Suprapubic skin (tissue), 4 donors: ENCODE data around the gene TRIL. TPM values are rescaled to one million over a fixed set of nuclear protein-coding genes. Genes with fewer than 3 reads are reported as not detected.

ENCODE experiments used
- DNase-seq, 2 donors: peaks; one replicate each; pipeline ENCODE4 v3.0.0-alpha.2; 2019; ENCODE audit warnings: low spot score in 2 of 2
- H3K27ac ChIP-seq: fragments of 200-600 bp; sonication (generic); one replicate; pipeline ENCODE4 v1.5.1; 2019
- H3K27me3 ChIP-seq: fragments of 200-600 bp; sonication (generic); one replicate; pipeline ENCODE4 v1.5.1; 2019
- H3K36me3 ChIP-seq: fragments of 200-600 bp; sonication (generic); one replicate; pipeline ENCODE4 v1.5.1; 2019
- H3K4me1 ChIP-seq: fragments of 200-600 bp; sonication (generic); one replicate; pipeline ENCODE4 v1.5.1; 2019
- H3K4me3 ChIP-seq: fragments of 200-600 bp; sonication (generic); one replicate; pipeline ENCODE4 v1.5.1; 2019; ENCODE audit warnings: mild to moderate bottlenecking
- H3K9me3 ChIP-seq: fragments of 200-600 bp; sonication (generic); one replicate; pipeline ENCODE4 v1.5.1; 2019
- EP300 ChIP-seq: sonication (generic); formaldehyde crosslinking; IDR thresholded peaks from one replicate; pipeline ENCODE4 v1.6.1; 2017; ENCODE audit warnings: antibody characterized with exemption
- POLR2A ChIP-seq, 2 donors: fragments of 450-650 bp; IDR thresholded peaks; one replicate each; pipeline ENCODE4 v1.6.1; 2017; ENCODE audit warnings: antibody characterized with exemption in 2 of 2, mild to moderate bottlenecking in 2 of 2, moderate library complexity in 2 of 2
- POLR2AphosphoS5 ChIP-seq, 3 donors: sonication (generic); formaldehyde crosslinking; IDR thresholded peaks; one replicate each; pipeline ENCODE4 v1.6.1; 2017; ENCODE audit warnings: antibody characterized with exemption in 3 of 3
- WGBS: methylation state at CpG from one replicate; pipeline ENCODE4 v1.1.5; 2018; 5-methylcytosine and 5-hydroxymethylcytosine counted together
- total RNA-seq, 4 donors: library from RNA; depleted of rRNA; stranded (reverse); fragments of >200 nt; gene quantifications; one replicate each; pipeline ENCODE4 v1.1.0, GENCODE V29; 2016
- TF ChIP-seq, protein P1 (sequence below), 2 donors: fragments of 200-600 bp in 1 of 2; fragments of 450-650 bp in 1 of 2; sonication (generic) in 1 of 2; IDR thresholded peaks; one replicate each; pipeline ENCODE4 v1.5.1; 2016 to 2019; ENCODE audit warnings: antibody characterized with exemption in 2 of 2, mild to moderate bottlenecking in 1 of 2, moderate library complexity in 1 of 2

TRIL gene
- total RNA-seq, 4 donors from 2014 or later, result 1.4 to 6.0 (median 2.9) TPM

DNA sequence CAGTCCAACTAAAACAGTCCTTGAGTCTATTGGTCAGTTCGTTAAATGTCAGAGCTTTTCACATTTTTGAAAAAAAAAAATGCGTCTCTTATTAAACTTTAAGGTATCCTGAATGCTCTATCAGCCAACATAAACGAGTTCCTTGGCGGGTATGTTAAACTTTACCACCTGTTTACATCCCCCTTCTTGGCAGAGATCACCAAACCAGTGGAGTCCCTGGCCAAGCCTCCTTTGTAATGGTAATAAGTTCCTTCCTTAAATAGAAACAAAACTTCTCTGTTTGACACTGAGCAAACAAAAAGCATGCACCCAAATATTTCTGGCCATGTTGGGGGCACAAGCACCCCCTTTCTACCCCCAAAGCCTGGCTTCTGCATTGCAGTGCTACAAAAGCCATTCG lies 3.2 kb downstream of the TRIL start:
- H3K4me3 ChIP-seq, result no peak overlapping the region

DNA sequence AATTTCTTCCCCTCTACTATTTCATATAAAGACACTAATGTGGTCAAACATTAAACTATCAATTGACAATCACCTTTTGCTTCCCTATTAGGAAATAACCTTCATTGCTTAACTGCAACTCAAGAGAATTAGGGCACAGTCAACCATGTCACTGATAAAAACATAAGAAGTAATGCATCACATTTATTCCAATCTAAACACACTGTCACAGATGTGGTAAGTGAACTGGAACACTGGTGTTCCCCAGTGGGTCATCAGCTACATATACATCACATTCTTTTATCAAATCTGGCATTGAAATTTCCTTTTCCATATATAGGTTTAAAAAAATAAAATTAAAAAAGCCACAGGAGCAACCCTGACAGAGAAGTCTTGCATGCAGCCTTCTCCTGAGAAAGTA lies 3.7 kb downstream of the TRIL start:
- Histone ChIP-seq H3K9me3 (no peaks in the 10 kb centered on the region), H3K27ac (no peak overlapping the region)

More for the DNA sequence above, 3.2 kb downstream of the TRIL start:
- H3K36me3 ChIP-seq, result no peaks in the 10 kb centered on the region
- no peak overlapping the region for H3K27ac ChIP-seq
- TF ChIP-seq POLR2AphosphoS5 (IDR thresholded peaks at IDR 0.05) (no peak), POLR2A (IDR thresholded peaks at IDR 0.05) (no peak), EP300 (no peak)
- TF ChIP-seq, protein P1, sequence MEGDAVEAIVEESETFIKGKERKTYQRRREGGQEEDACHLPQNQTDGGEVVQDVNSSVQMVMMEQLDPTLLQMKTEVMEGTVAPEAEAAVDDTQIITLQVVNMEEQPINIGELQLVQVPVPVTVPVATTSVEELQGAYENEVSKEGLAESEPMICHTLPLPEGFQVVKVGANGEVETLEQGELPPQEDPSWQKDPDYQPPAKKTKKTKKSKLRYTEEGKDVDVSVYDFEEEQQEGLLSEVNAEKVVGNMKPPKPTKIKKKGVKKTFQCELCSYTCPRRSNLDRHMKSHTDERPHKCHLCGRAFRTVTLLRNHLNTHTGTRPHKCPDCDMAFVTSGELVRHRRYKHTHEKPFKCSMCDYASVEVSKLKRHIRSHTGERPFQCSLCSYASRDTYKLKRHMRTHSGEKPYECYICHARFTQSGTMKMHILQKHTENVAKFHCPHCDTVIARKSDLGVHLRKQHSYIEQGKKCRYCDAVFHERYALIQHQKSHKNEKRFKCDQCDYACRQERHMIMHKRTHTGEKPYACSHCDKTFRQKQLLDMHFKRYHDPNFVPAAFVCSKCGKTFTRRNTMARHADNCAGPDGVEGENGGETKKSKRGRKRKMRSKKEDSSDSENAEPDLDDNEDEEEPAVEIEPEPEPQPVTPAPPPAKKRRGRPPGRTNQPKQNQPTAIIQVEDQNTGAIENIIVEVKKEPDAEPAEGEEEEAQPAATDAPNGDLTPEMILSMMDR (IDR thresholded peaks at IDR 0.05), result no peak
- DNase-seq, result no peak
- H3K9me3 ChIP-seq, result no peaks in the 10 kb centered on the region
- H3K27me3 ChIP-seq, result peaks cover 13% of the 10 kb centered on the region
- peaks cover 45% of the 10 kb centered on the region for H3K4me1 ChIP-seq
- 67% methylated on average over 5 of the region's 5 CpGs for WGBS

DNA sequence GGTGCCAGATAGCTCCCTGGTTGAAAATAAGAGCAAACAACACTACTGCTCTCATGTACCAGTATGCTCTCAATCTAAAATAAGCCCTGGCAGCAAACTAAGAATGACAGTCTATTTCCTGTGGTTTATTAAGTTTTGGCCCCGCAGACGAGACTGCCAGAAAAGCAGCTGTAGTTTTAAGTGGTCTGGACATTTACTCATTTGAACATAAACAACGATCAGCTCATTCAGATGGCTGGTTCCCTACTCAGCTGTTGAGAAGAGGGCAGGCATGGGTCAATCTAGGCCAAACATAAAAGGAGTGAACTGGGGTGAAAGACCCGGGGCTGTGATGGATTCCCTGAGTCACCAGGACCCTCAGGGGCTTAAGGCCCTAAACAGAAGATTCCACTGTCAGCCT lies 4.5 kb downstream of the TRIL start:
- Histone ChIP-seq H3K4me1 (peaks cover 40% of the 10 kb centered on the region), H3K27me3 (peaks cover 13% of the 10 kb centered on the region), H3K4me3 (no peak overlapping the region), H3K27ac (no peak overlapping the region), H3K36me3 (no peaks in the 10 kb centered on the region), H3K9me3 (no peaks in the 10 kb centered on the region)
- no peak for TF ChIP-seq EP300
- TF ChIP-seq, protein P1 (IDR thresholded peaks at IDR 0.05), result no peak
- TF ChIP-seq POLR2AphosphoS5 (IDR thresholded peaks at IDR 0.05), result no peak
- no peak for TF ChIP-seq POLR2A (IDR thresholded peaks at IDR 0.05)
- DNase-seq, result no peak
- WGBS, result 42% methylated on average over 4 of the region's 4 CpGs

More for the DNA sequence above, 3.7 kb downstream of the TRIL start:
- Histone ChIP-seq H3K4me3 (no peak overlapping the region), H3K4me1 (peaks cover 45% of the 10 kb centered on the region), H3K36me3 (no peaks in the 10 kb centered on the region), H3K27me3 (peaks cover 13% of the 10 kb centered on the region)
- TF ChIP-seq EP300, result no peak
- no peak for TF ChIP-seq POLR2A (IDR thresholded peaks at IDR 0.05)
- no peak for TF ChIP-seq POLR2AphosphoS5 (IDR thresholded peaks at IDR 0.05)
- TF ChIP-seq, protein P1 (IDR thresholded peaks at IDR 0.05), result no peak
- no peak for DNase-seq

DNA sequence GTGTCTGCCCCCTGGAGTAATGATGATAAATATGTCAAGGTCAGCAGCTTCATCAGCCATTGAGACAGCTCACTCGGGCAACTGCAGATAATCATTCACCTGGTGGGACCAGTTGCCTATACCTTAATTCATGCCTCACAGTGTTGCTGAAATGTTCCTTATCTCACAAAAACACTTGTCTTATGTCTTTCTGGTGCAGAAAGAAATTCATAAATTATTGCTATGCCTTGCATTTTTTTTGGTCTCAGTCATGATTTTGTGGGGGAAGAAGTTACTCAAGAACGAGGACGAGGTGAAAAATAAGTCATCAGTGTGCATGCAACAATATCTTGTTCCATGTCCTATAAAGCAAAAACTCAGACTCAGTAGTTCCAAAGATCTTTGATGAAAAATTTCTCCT lies 16.0 kb downstream of the TRIL start:
- TF ChIP-seq POLR2A (IDR thresholded peaks at IDR 0.05), result no peak
- WGBS, result 82% methylated on average over 3 of the region's 3 CpGs
- no peaks in the 10 kb centered on the region for H3K9me3 ChIP-seq
- no peak overlapping the region for H3K4me3 ChIP-seq
- H3K4me1 ChIP-seq, result no peaks in the 10 kb centered on the region
- H3K36me3 ChIP-seq, result no peaks in the 10 kb centered on the region
- no peak overlapping the region for H3K27ac ChIP-seq
- no peak for DNase-seq
- no peaks in the 10 kb centered on the region for H3K27me3 ChIP-seq

DNA sequence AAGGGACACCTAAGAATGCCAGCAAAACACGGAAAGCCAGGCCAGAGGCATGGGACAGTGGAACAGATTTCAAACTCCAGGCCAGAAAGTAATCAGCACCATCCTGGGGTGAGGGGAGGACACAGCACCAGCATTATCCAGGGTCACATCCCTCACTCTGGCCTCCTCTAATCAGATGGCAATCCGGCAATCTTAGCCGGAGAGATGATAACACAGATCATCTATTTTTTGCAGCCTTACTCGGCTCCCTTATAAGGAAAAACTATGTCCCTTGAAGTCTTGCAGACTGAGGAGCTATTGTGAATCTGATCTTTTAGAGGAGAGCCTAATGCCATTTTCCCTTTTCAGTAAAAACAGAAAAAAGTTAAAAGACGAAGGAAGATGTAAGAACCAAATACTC lies 16.5 kb downstream of the TRIL start:
- H3K27me3 ChIP-seq, result no peaks in the 10 kb centered on the region

More for the DNA sequence above, 16.5 kb downstream of the TRIL start:
- DNase-seq, result no peak
- TF ChIP-seq, protein P1 (IDR thresholded peaks at IDR 0.05), result no peak
- no peak for TF ChIP-seq EP300
- no peak for TF ChIP-seq POLR2AphosphoS5 (IDR thresholded peaks at IDR 0.05)
- TF ChIP-seq POLR2A (IDR thresholded peaks at IDR 0.05), result no peak
- Histone ChIP-seq H3K27ac (no peak overlapping the region), H3K4me1 (no peaks in the 10 kb centered on the region), H3K9me3 (no peaks in the 10 kb centered on the region), H3K4me3 (no peak overlapping the region), H3K36me3 (no peaks in the 10 kb centered on the region)
- 82% methylated on average over 5 of the region's 5 CpGs for WGBS
